Mesenchymal stem cell (in vitro differentiated cells and primary cell): ENCODE measurements around the gene CDR2L.

Experiments used
- DNase-seq: peaks from one replicate; pipeline ENCODE4 v3.0.0-alpha.2; 2013
- H2AFZ ChIP-seq: one replicate; pipeline ENCODE4 v1.6.1; 2013; ENCODE audit warnings: low read depth, mild to moderate bottlenecking, control low read depth, inconsistent platforms, low read length, moderate library complexity
- H2AK5ac ChIP-seq: 2 replicates; pipeline ENCODE4 v1.6.1; 2013; ENCODE audit warnings: low read length, moderate library complexity, mild to moderate bottlenecking, inconsistent platforms; ENCODE audit not compliant: severe bottlenecking
- H2BK120ac ChIP-seq: one replicate; pipeline ENCODE4 v1.6.1; 2013; ENCODE audit warnings: low read depth, mild to moderate bottlenecking, inconsistent platforms, low read length, moderate library complexity
- H2BK12ac ChIP-seq, 2 experiments: one replicate each; pipeline ENCODE4 v1.6.1; 2013; ENCODE audit warnings: inconsistent platforms in 2 of 2, low read length in 2 of 2, mild to moderate bottlenecking in 2 of 2, moderate library complexity in 2 of 2, control low read depth in 1 of 2
- H2BK15ac ChIP-seq: one replicate; pipeline ENCODE4 v1.6.1; 2013; ENCODE audit warnings: mild to moderate bottlenecking, low read depth, inconsistent platforms; ENCODE audit not compliant: poor library complexity, severe bottlenecking
- H2BK5ac ChIP-seq: 2 replicates; pipeline ENCODE4 v1.6.1; 2013; ENCODE audit warnings: low read depth, mild to moderate bottlenecking, low read length, control low read depth, inconsistent platforms; ENCODE audit not compliant: poor library complexity, severe bottlenecking
- H3K14ac ChIP-seq, 2 experiments: one replicate each; pipeline ENCODE4 v1.6.1; 2013; ENCODE audit warnings: inconsistent platforms in 2 of 2, low read length in 2 of 2, control low read depth in 1 of 2, mild to moderate bottlenecking in 1 of 2, moderate library complexity in 1 of 2
- H3K18ac ChIP-seq, 2 experiments: one replicate each; pipeline ENCODE4 v1.6.1; 2013; ENCODE audit warnings: inconsistent platforms in 2 of 2, low read length in 2 of 2, control low read depth in 1 of 2, low read depth in 1 of 2, mild to moderate bottlenecking in 1 of 2
- H3K23ac ChIP-seq, 2 experiments: one replicate each; pipeline ENCODE4 v1.6.1; 2013; ENCODE audit warnings: inconsistent platforms in 2 of 2, low read length in 2 of 2, mild to moderate bottlenecking in 2 of 2, moderate library complexity in 2 of 2, control low read depth in 1 of 2
- H3K27ac ChIP-seq: 2 replicates; pipeline ENCODE4 v1.5.1; 2013; ENCODE audit warnings: mild to moderate bottlenecking, moderate library complexity, low read length, control low read depth, inconsistent platforms; ENCODE audit not compliant: poor library complexity, severe bottlenecking
- H3K27me3 ChIP-seq, 2 experiments: 2 replicates each; pipeline versions ENCODE4 v1.6.1 to v1.7.0; 2013; ENCODE audit warnings: low read length in 2 of 2, mild to moderate bottlenecking in 2 of 2, moderate library complexity in 2 of 2, control low read depth in 1 of 2, inconsistent platforms in 1 of 2; ENCODE audit not compliant: control insufficient read depth in 1 of 2, insufficient read depth in 1 of 2
- H3K36me3 ChIP-seq, 2 experiments: 2 replicates each; pipeline versions ENCODE4 v1.6.1 to v1.7.0; 2013; ENCODE audit warnings: low read length in 2 of 2, control low read depth in 1 of 2, inconsistent platforms in 1 of 2, low read depth in 1 of 2, mild to moderate bottlenecking in 1 of 2; ENCODE audit not compliant: insufficient read depth in 2 of 2, control insufficient read depth in 1 of 2
- H3K4ac ChIP-seq, 2 experiments: one replicate each; pipeline ENCODE4 v1.6.1; 2013; ENCODE audit warnings: inconsistent platforms in 2 of 2, low read length in 2 of 2, mild to moderate bottlenecking in 2 of 2, moderate library complexity in 2 of 2, control low read depth in 1 of 2, low read depth in 1 of 2
- H3K4me1 ChIP-seq: 2 replicates; pipeline ENCODE4 v1.6.1; 2013; ENCODE audit warnings: low read depth, low read length, control low read depth; ENCODE audit not compliant: control insufficient read depth, insufficient read depth
- H3K4me2 ChIP-seq: 2 replicates; pipeline ENCODE4 v1.6.1; 2013; ENCODE audit warnings: low read length, mild to moderate bottlenecking, inconsistent platforms; ENCODE audit not compliant: poor library complexity, severe bottlenecking
- H3K4me3 ChIP-seq, 2 experiments: 2 replicates each; pipeline versions ENCODE4 v1.5.1 to v1.7.0; 2013; ENCODE audit warnings: low read length in 2 of 2, mild to moderate bottlenecking in 2 of 2, control low read depth in 1 of 2, low read depth in 1 of 2; ENCODE audit not compliant: insufficient read depth in 1 of 2
- H3K79me1 ChIP-seq: replicated peaks from 2 replicates; pipeline ENCODE4 v1.6.1; 2013; ENCODE audit warnings: mild to moderate bottlenecking, control low read depth, low read length, inconsistent platforms; ENCODE audit not compliant: poor library complexity, severe bottlenecking
- H3K9ac ChIP-seq: 2 replicates; pipeline ENCODE4 v1.7.0; 2013; ENCODE audit warnings: mild to moderate bottlenecking, low read length, moderate library complexity
- H3K9me3 ChIP-seq: 2 replicates; pipeline ENCODE4 v1.7.0; 2013; ENCODE audit warnings: mild to moderate bottlenecking, low read length; ENCODE audit not compliant: control insufficient read depth
- H4K8ac ChIP-seq: one replicate; pipeline ENCODE4 v1.6.1; 2013; ENCODE audit warnings: inconsistent platforms, mild to moderate bottlenecking, low read length, moderate library complexity
- H4K91ac ChIP-seq: one replicate; pipeline ENCODE4 v1.6.1; 2013; ENCODE audit warnings: mild to moderate bottlenecking, low read length, inconsistent platforms
- WGBS: methylation state at CpG from one replicate; pipeline ENCODE4 v1.1.7; 2013; ENCODE audit warnings: mixed read lengths; 5-methylcytosine and 5-hydroxymethylcytosine counted together

The CDR2L gene

GRCh38 chr17:74995847-74996246 lies 8.4 kb downstream of the CDR2L start:
- H2AK5ac ChIP-seq = no peak overlapping the region
- WGBS = 100% methylated on average over 4 of the region's 5 CpGs

GRCh38 chr17:74998783-74999182 lies 11.4 kb downstream of the CDR2L start:
- H2BK15ac ChIP-seq = no peak overlapping the region
- H4K8ac ChIP-seq = no peak overlapping the region
- no peak for DNase-seq
- H3K23ac ChIP-seq = no peak overlapping the region
- no peak overlapping the region for H3K4ac ChIP-seq
- H3K4me3 ChIP-seq = no peak overlapping the region
- H2BK120ac ChIP-seq = no peak overlapping the region
- no peaks in the 10 kb centered on the region for H3K9me3 ChIP-seq
- no peak overlapping the region for H3K18ac ChIP-seq
- no peak overlapping the region for H3K9ac ChIP-seq
- H4K91ac ChIP-seq = no peak overlapping the region
- no peak overlapping the region for H3K4me2 ChIP-seq
- H3K79me1 ChIP-seq = peaks cover 16% of the 10 kb centered on the region
- 91% methylated on average over 6 of the region's 6 CpGs for WGBS
- no peak overlapping the region for H2AFZ ChIP-seq
- H3K27ac ChIP-seq = no peak overlapping the region
- H3K36me3 ChIP-seq = peaks cover 34 to 48% of the 10 kb centered on the region in 2 experiments
- no peak overlapping the region for H2BK12ac ChIP-seq
- no peak overlapping the region for H2AK5ac ChIP-seq
- H3K4me1 ChIP-seq = peaks cover under 1% of the 10 kb centered on the region
- no peak overlapping the region for H3K14ac ChIP-seq
- H3K27me3 ChIP-seq = no peaks in the 10 kb centered on the region
- no peak overlapping the region for H2BK5ac ChIP-seq

More at GRCh38 chr17:74995847-74996246, 8.4 kb downstream of the CDR2L start:
- Histone ChIP-seq H2BK12ac (no peak overlapping the region), H3K9me3 (no peaks in the 10 kb centered on the region), H2BK120ac (no peak overlapping the region), H3K4me1 (peaks cover 11% of the 10 kb centered on the region), H3K36me3 (peaks cover 8 to 23% of the 10 kb centered on the region in 2 experiments), H3K18ac (no peak overlapping the region), H3K27me3 (no peaks in the 10 kb centered on the region), H2AFZ (no peak overlapping the region), H3K23ac (no peak overlapping the region), H3K4me3 (no peak overlapping the region), H2BK15ac (no peak overlapping the region), H3K4ac (no peak overlapping the region), H3K27ac (no peak overlapping the region), H4K8ac (no peak overlapping the region), H3K14ac (no peak overlapping the region), H2BK5ac (no peak overlapping the region), H3K4me2 (no peak overlapping the region), H3K9ac (no peak overlapping the region), H3K79me1 (peaks cover 28% of the 10 kb centered on the region), H4K91ac (no peak overlapping the region)
- no peak for DNase-seq

GRCh38 chr17:74999523-74999922 lies 12.1 kb downstream of the CDR2L start:
- no peak overlapping the region for H3K4me3 ChIP-seq
- H2AFZ ChIP-seq = no peak overlapping the region
- H4K91ac ChIP-seq = no peak overlapping the region
- H3K4me1 ChIP-seq = no peaks in the 10 kb centered on the region
- H2BK12ac ChIP-seq = no peak overlapping the region
- H3K9ac ChIP-seq = no peak overlapping the region
- H3K79me1 ChIP-seq = peaks cover 15% of the 10 kb centered on the region
- no peak overlapping the region for H4K8ac ChIP-seq
- H2BK120ac ChIP-seq = no peak overlapping the region
- no peak overlapping the region for H2AK5ac ChIP-seq
- peaks cover 41 to 53% of the 10 kb centered on the region in 2 experiments for H3K36me3 ChIP-seq
- WGBS = 96% methylated on average over 4 of the region's 4 CpGs
- no peak overlapping the region for H2BK15ac ChIP-seq
- H3K14ac ChIP-seq = no peak overlapping the region
- no peaks in the 10 kb centered on the region for H3K9me3 ChIP-seq
- H3K27ac ChIP-seq = no peak overlapping the region
- H3K27me3 ChIP-seq = no peaks in the 10 kb centered on the region
- DNase-seq = no peak
- no peak overlapping the region for H3K4me2 ChIP-seq
- no peak overlapping the region for H3K18ac ChIP-seq
- H3K4ac ChIP-seq = no peak overlapping the region
- H2BK5ac ChIP-seq = no peak overlapping the region
- peak overlapping the region in 1 of 2 experiments; percentile 9 for H3K23ac ChIP-seq

GRCh38 chr17:75001915-75002843 lies 14.7 kb downstream of the CDR2L start:
- H3K4me3 ChIP-seq = no peak overlapping the region
- H4K8ac ChIP-seq = no peak overlapping the region
- no peak overlapping the region for H3K23ac ChIP-seq
- no peak overlapping the region for H3K4ac ChIP-seq
- H3K36me3 ChIP-seq = peaks cover 55 to 69% of the 10 kb centered on the region in 2 experiments
- no peak overlapping the region for H3K4me2 ChIP-seq
- H2BK12ac ChIP-seq = no peak overlapping the region
- H2BK5ac ChIP-seq = no peak overlapping the region
- H3K18ac ChIP-seq = no peak overlapping the region
- H3K4me1 ChIP-seq = no peaks in the 10 kb centered on the region
- no peak overlapping the region for H3K27ac ChIP-seq
- H3K79me1 ChIP-seq = peaks cover 17% of the 10 kb centered on the region
- H4K91ac ChIP-seq = no peak overlapping the region
- no peak overlapping the region for H2BK120ac ChIP-seq
- H3K9ac ChIP-seq = no peak overlapping the region
- H2AK5ac ChIP-seq = no peak overlapping the region
- no peaks in the 10 kb centered on the region for H3K27me3 ChIP-seq
- H2AFZ ChIP-seq = no peak overlapping the region
- H3K9me3 ChIP-seq = no peaks in the 10 kb centered on the region
- no peak for DNase-seq
- WGBS = 99% methylated on average over 14 of the region's 15 CpGs
- no peak overlapping the region for H3K14ac ChIP-seq
- H2BK15ac ChIP-seq = no peak overlapping the region
